GM19351 (cell line): Measurements from ENCODE around the gene LDHB.
"Not testable (repeated sequence)": the region's sequence is repeated elsewhere in the genome, so short reads cannot be mapped to it uniquely, and the experiment has no call there.

ENCODE experiments used
- ATAC-seq: cut with Tn5 transposase; IDR thresholded peaks from one replicate; pipeline ENCODE4 v1.9.1; 2021; ENCODE audit warnings: mild to moderate bottlenecking, moderate library complexity; ENCODE audit not compliant: unreplicated experiment

The LDHB gene

DNA sequence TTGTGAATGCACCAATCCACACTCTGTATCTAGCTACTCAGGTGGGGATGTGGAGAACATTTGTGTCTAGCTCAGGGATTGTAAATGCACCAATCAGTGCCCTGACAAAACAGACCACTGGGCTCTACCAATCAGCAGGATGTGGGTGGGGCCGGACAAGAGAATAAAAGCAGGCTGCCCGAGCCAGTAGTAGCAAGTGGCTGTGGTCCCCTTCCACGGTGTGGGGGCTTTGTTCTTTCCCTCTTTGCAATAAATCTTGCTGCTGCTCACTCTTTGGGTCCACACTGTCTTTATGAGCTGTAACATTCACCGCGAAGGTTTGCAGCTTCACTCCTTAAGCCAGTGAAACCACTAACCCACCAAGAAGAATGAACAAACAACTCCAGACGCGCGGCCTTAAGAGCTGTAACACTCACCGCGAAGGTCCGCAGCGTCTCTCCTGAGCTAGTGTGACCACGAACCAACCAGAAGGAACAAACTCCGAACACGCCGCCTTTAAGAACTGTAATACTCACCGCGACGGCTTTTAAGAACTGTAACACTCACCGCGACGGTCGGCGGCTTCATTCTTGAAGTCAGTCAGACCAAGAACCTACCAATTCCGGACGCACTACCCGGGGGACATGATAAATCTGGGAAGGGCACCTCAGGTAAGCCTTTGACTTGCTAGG is 4.6 kb upstream of the LDHB start:
- no peak for ATAC-seq

DNA sequence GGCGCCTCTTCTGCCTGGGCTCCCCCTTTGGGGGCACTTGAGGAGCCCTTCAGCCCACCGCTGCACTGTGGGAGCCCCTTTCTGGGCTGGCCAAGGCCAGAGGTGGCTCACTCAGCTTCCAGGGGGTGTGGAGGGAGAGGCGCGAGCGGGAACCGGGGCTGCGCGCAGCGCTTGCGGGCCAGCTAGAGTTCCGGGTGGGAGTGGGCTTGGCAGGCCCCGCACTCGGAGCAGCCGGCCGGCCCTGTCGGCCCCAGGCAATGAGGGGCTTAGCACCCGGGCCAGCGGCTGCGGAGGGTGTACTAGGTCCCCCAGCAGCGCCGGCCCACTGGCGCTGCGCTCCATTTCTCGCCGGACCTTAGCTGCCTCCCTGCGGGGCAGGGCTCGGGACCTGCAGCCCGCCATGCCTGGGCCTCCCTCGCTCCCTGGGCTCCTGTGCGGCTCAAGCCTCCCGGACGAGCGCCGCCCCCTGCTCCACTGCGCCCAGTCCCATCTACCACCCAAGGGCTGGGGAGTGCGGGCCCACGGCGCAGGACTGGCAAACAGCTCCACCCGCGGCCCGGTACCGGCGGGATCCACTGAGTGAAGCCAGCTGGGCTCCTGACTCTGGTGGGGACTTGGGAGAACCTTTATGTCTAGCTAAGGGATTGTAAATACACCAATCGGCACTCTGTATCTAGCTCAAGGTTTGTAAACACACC is 3.9 kb upstream of the LDHB start:
- ATAC-seq = not testable (repeated sequence)

GRCh38 chr12:21659383-21659782 is 1.7 kb upstream of the LDHB start:
- ATAC-seq = no peak

GRCh38 chr12:21656905-21657325 is 727 bp downstream of the LDHB start:
- ATAC-seq = peak; percentile 31

GRCh38 chr12:21655591-21655990 is 2.1 kb downstream of the LDHB start:
- no peak for ATAC-seq

DNA sequence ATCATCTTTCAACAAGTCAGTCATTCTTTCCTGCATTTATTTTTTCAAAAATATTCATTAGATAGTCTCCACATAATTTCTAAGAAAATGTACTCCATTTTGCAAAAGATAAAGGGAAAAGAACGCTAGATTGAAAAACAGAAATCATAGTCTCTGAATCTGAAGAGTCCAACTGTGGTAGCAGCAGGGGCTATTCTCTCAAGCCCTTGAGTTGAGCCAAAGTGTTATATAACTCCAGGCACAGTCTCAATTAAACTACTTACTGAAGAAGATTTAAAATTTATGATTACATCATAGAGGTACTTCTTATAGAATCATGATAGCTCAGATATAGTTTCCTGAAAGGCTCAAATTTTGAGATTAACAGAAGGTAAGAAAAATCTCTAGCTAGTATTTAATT is 5.8 kb downstream of the LDHB start:
- no peak for ATAC-seq

GRCh38 chr12:21650997-21651396 is 6.6 kb downstream of the LDHB start:
- no peak for ATAC-seq

DNA sequence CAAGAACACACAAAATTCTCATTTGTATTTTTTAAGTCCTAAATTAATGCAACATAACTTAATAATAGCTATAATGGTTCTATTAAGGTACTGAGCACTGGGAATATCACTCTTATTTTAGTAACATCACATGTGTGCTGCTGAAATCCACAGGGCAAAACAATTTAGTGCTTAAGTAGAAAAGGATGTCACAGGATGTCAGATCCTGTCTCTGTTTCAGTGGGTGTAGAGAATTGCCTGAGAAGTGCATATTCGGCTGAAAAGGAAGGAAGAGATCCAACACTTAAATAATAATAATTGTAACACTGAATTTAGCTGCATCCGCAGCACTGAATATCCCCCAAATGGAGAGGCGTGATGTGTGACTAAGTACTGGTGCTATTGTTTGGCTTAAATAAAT is 8.6 kb downstream of the LDHB start:
- no peak for ATAC-seq

DNA sequence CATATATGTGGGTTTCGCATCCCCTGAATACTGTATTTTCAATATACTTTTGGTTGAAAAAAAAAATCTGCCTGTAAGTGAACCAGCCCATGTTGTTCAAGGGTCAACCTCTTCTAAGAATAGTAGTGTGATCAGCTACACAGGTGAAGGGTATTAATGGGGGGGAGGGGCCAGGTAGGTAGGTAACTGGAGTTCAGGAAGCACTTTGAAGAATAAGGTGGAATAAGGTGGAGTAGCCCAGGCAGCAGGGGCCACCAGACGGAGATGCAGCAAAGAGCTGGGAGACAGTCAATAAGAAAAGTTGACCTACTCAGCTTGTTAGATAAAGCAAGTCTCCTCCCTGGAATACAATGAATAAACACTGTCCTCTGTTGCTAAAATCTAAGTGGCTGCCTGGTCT is 9.3 kb downstream of the LDHB start:
- ATAC-seq = no peak

- no peak for ATAC-seq
Measured at GRCh38 chr12:21647179-21647578, 10.5 kb downstream of the LDHB start.

DNA sequence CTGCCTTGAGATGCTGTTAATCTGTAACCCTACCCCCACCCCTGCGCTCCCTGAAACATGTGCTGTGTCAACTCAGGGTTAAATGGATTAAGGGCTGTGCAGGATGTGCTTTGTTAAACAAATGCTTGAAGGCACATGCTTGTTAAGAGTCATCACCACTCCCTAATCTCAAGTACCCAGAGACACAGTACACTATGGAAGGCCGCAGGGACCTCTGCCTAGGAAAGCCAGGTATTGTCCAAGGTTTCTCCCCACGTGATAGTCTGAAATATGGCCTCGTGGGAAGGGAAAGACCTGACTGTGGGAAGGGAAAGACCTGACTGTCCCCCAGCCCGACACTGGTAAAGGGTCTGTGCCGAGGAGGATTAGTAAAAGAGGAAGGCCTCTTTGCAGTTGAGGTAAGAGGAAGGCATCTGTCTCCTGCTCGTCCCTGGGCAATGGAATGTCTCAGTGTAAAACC is 12.6 kb downstream of the LDHB start:
- not testable (repeated sequence) for ATAC-seq

- ATAC-seq = no peak
Measured at GRCh38 chr12:21644516-21644915, 13.1 kb downstream of the LDHB start.

GRCh38 chr12:21643758-21644157 is 13.9 kb downstream of the LDHB start:
- no peak for ATAC-seq

- peak; percentile 69 for ATAC-seq
Measured at GRCh38 chr12:21642707-21643389, 14.8 kb downstream of the LDHB start.

- ATAC-seq = no peak
Measured at GRCh38 chr12:21638054-21638891, 19.4 kb downstream of the LDHB start.

- no peak for ATAC-seq
Measured at GRCh38 chr12:21634245-21634644, 23.4 kb downstream of the LDHB start.

DNA sequence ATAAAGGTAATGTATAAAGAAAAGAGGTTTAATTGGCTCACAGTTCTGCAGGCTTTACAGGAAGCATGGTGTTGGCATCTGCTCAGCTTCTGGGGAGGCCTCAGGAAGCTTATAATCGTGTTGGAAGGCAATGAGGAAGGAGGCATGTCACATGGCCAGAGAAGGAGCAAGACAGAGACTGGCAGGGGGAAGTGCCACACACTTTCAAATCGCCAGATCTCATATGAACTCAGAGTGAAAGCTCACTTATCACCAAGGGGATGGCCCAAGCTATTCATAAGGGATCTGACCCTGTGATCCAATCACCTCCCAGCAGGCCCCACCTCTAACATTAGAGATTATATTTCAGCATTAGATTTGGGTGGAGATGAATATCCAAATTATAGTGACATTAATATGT is 26.3 kb downstream of the LDHB start:
- ATAC-seq = no peak

GRCh38 chr12:21627924-21628323 is 29.7 kb downstream of the LDHB start:
- no peak for ATAC-seq

DNA sequence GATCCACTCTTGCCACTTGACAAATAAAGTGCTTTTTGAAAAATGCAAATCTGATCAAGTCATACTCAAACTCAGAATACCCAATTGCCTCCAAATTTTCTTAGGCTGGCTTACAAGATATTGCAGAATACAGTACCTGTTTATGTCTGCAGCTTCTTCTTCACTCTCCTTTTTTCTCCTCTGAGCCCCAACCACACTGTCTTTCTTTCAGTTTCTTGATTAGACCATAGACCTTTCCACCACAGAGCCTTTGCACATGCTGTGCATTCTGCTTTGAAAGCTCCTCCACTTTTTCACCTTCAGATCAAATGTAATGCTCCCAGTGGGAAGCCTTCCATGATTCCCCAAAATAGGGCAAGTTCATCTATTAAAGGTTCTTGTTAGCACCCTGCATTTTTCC is 39.1 kb downstream of the LDHB start:
- ATAC-seq = no peak

GRCh38 chr12:21617030-21617429 is 40.6 kb downstream of the LDHB start:
- ATAC-seq = no peak

DNA sequence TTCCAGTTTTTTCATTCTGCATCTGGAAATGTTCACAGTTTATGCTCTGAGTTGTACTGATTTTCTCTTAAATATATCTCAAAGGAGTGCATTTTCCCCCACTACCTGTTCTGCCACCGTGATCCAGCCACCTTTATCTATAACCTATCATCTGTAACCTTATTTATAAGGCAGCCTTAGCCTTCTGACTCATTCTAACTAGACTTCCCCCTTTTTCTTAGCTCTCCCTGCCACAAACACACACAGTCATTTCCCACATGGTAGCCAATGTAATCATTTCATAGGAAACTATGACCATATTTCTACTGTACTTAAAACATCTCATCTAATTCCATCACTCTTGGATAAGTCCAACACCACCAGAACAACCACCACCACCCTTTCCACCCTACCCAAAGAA is 42.2 kb downstream of the LDHB start:
- no peak for ATAC-seq
